HG02852 (cell line): ENCODE measurements around the gene SEMA4D.
A peak's percentile ranks its signal among the peaks of the same experiment; 100 is the strongest.

Source experiments
- ATAC-seq: cut with Tn5 transposase; IDR thresholded peaks from one replicate; pipeline ENCODE4 v1.9.1; 2021; ENCODE audit warnings: mild to moderate bottlenecking, moderate library complexity; ENCODE audit not compliant: unreplicated experiment

The SEMA4D gene

GRCh38 chr9:89432986-89433530 lies 64.9 kb downstream of the SEMA4D start:
- no peak for ATAC-seq

- ATAC-seq: no peak
These were observed 65.8 kb downstream of the SEMA4D start for GRCh38 chr9:89431930-89432725.

DNA sequence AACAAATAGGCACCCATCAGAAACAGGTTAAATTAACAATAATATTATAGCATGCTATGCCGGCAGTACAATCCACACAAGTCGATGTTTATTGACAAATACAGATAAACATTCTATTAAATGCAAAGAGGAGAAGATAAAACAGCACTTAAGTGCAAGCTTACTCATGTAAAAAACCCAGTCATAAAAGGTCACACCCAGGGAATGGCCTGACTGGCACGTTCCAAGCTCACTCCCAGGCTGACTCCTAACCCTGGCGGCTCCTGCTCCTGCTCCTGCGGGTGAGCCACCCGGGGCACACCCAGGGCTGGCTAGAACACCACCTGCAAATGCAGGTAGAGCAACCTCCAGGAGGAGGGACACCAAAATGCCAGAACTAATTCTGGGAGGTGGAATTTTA lies 66.9 kb downstream of the SEMA4D start:
- no peak for ATAC-seq

DNA sequence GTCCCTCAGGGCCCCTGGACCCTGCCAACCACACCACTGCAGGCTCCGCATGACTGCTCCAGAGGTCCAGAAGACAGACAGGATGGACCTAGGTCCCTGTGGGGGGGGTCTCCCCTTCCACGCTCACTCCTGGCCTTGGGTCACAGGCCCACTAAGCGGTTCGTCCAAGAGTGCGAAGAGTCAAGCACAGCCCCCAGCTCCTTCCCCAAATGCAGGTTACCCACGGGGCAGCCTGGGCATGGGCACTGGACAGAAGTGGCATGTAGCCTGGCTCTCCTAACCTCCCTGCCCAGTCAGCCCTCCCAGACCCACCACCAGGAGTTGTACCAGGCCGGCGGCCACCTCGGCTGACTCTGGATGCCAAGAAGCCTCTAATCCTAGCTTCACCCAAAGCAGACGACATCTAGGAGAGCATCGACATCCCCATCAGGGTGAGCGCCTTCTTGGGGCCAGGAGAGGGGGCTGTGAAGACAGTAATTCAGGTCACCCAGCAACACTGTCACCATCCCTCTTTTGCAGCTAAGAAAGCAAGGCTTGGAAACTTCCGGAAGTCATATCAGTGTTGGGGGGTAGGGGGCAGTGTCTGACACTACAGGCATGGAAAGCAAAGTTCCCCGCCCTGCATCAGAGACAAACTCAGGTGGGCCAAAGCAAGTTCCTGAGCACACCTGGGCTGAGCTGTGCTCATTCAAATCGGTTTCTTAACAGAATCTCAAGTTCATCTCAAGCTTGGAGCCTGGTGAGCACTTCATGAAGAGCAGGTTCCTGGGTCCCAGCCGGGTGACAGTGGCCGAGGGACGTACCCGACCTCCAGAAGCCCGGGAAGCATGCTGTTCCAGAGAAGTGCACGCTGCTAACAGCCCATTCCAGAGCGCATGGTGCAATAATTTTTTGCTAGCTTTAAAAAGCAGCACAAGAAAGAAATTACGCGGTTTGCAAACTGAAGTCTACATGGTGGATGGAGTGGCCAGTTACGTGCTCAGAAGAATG lies 68.7 kb downstream of the SEMA4D start:
- ATAC-seq: no peak

DNA sequence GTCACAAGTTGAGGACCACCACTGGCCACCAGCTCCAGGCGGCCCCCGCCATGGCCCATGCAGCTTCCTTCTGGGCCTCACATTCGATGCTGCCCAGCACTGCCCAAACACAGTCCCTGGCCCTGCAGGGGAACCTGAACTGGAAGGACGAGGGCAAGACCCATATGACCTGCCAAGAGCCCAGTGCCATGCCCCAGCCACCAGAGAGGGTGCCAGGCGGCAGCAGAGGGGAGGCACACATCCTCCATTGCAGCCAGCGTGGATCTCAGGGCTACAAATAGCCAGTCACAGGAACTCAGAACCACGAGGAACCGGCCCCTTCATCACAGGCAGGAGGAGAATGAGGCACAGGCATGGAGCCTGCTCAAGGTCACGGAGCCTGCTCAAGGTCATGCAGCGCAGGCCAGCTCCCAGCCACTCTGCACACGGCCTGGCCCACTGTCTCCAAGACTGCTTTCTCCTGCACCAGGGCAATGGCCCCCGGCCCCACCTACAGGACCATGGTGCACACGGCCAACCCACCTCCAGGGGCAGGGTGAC lies 69.6 kb downstream of the SEMA4D start:
- no peak for ATAC-seq

DNA sequence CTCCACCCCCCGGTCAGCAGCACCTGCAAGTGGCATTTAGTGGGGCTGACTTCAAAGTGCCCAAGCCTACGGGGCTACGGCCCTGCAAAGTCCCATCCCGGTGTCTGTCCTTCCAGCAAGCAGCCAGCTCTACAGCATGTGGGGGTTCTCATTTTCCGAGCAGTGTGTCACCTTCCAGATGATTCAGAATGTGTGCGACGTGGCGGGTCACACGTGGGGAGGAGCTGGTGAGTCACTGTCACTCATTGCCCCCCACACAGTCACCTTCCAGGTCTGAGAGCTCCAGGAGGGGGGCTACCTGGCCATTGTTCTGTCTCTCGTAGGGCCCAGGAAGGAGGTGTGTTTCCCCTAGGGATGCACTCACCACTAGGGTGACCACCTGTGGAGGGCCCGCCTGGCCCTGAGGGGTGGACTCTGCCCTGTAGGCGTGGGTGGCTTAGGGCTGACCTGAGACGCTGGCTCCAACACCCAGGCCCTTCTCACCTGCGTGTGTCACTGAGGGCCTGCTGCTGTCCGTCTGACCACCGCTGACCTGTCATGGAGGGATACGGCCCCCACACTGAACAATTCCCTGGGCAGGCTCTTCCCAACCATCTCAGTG lies 70.2 kb downstream of the SEMA4D start:
- ATAC-seq: no peak

DNA sequence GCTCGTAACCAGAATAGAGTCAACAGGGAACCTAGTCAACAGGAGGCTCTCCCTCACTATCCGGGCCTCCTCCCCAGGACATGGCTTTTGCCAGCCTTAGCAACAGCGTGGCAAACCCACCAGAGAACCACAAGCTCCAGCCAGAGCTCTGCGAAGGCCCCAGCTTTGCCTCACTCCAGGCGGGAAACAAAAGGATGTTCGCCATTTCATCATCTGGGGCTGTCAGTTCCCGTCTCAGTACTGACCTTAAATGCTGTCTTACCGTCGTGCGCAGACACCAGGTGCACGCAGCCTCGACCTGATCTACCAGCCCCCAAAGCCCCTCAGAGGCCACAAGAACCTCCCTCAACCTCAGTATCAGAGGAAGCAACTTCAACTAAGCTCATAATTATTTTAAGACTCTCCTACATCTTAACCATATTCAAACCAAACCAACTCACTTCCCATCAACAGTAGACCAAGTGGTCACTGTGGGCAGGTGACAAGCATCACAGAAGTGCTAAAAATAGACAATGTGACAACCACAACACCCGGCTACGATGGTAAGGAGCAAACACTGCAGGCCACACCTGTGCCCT lies 71.4 kb downstream of the SEMA4D start:
- peak; percentile 60 for ATAC-seq

DNA sequence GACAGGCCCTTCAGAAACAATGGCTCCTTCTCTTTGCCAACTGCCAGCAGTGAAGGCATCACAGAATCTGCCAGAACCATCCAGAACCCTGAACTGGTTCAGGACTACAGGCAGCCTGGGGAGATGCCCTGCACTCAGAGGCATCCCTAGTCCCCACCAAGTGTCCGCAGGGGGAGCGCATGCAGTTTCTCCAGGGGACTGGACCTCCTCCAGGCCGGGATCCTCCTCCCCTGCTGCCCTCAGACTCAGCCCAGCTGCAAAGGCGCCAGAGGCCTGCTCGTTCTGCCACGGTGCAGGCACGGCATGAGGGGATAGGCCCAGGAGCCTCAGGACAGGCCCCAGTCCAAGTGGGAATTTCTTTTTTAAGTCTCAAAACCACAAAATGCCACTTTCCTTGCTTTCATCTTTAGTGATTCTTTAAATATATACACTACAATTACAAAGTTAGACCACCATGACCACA lies 72.0 kb downstream of the SEMA4D start:
- ATAC-seq: peak; percentile 1

GRCh38 chr9:89425024-89425805 lies 72.7 kb downstream of the SEMA4D start:
- no peak for ATAC-seq

DNA sequence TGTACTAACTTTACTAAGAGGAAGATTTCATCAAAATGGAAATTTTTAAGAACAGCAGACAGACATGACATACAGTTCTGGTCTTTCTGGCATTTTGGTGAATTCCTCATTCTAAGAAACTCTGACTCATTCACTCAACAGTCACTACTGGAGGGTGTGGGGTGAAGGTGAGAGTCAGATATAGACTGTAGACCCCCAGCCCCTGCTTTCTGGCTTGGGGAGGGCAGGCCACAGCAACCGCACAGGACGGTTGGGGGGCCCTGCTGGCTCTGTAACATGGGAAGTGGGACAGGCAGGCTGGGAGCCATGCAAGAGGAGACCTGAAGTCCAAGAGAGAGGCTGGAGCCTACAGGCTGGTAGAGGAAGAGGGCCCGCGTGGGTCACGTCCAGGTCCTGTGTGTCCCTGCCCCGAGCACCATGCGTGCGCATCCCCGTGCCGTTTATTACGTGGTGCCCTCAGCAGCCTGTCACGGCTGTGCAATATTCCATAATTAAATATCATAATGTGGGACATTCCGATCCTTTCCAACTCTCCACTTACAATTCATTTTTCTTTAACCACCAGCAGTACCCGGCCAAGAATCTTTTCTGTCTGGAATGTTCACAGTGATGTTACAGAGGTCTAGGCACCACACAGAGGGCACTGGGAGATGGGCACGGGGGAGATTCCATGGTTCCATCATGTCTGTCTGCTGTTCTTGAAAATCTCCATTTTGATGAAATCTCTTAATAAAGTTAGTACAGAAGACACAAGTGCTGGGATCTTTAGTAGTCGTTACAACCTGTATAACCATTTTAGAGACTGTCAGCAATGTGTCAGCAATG lies 75.5 kb downstream of the SEMA4D start:
- ATAC-seq: no peak

DNA sequence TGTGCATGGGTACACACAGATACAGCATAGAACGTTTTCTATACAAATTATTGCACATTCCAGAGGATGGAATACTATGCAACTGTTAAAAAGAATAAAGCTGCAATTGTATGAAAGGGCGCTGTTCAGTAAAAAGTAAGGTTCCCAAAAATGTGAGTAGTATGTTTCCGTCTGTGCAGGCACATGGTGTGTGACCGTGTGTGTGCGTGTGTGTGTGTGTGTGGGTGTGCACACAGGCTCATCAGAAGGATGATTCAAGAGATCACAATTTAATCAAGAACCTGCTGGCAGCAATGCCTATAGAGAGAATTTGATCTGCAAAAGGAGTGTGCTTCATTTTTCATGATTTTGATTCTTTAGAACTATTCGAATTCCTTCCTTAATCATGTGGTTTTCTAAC lies 76.3 kb downstream of the SEMA4D start:
- no peak for ATAC-seq

- no peak for ATAC-seq
These were observed 77.3 kb downstream of the SEMA4D start for GRCh38 chr9:89420397-89421178.

- ATAC-seq: no peak
These were observed 77.9 kb downstream of the SEMA4D start for GRCh38 chr9:89419978-89420394.

GRCh38 chr9:89418882-89419640 lies 78.9 kb downstream of the SEMA4D start:
- ATAC-seq: peak; percentile 53

DNA sequence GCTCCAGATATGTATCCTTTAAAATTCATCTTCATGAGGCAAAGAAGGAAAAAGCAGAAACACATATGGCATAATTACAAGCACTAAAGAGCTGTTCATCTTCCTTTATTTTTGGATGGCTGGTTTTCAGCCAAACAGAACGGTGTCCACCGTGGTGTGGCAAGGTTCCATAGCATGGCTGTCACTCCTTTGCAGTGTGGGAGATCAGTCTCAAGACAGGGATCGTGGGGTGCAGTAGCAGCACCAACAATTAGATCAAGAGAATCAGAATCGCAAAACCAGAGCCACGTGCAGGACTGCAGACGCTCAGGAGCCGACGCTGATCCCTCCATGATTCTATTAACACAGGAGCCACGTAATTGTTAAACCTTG lies 79.5 kb downstream of the SEMA4D start:
- ATAC-seq: no peak

GRCh38 chr9:89417832-89418473 lies 80.0 kb downstream of the SEMA4D start:
- ATAC-seq: no peak
